Gastroesophageal sphincter (tissue), 4 donors: ENCODE results near the gene AK3. TPM values are rescaled to one million over a fixed set of nuclear protein-coding genes. Genes with fewer than 3 reads are reported as not detected.

Source experiments
- ATAC-seq: fragments of 150-250 bp; one replicate; pipeline ENCODE4 v1.9.1; 2016; ENCODE audit warnings: mild to moderate bottlenecking, moderate library complexity
- H3K27ac ChIP-seq, 4 donors: fragments of 200-600 bp; sonication (generic) in 3 of 4; 1 replicate in 3 of 4; 2 replicates in 1 of 4; pipeline ENCODE4 v1.5.1; 2016 to 2019
- H3K27me3 ChIP-seq: fragments of 200-600 bp; sonication (generic); one replicate; pipeline ENCODE4 v1.5.1; 2019
- H3K36me3 ChIP-seq, 2 donors: fragments of 200-600 bp; sonication (generic); one replicate each; pipeline ENCODE4 v1.5.1; 2019; ENCODE audit warnings: control low read depth in 1 of 2
- H3K4me1 ChIP-seq, 3 donors: fragments of 200-600 bp; sonication (generic); 1 replicate in 2 of 3; 2 replicates in 1 of 3; pipeline ENCODE4 v1.5.1; 2016 to 2019; ENCODE audit warnings: control low read depth in 2 of 3
- H3K4me3 ChIP-seq, 2 donors: fragments of 200-600 bp; sonication (generic); one replicate each; pipeline ENCODE4 v1.5.1; 2019; ENCODE audit warnings: mild to moderate bottlenecking in 1 of 2, moderate library complexity in 1 of 2
- H3K9me3 ChIP-seq, 3 donors: fragments of 200-600 bp; sonication (generic); one replicate each; pipeline ENCODE4 v1.5.1; 2017 to 2019; ENCODE audit warnings: control low read depth in 2 of 3
- CTCF ChIP-seq, 4 experiments: fragments of 200-600 bp in 2 of 4; fragments of 450-650 bp in 2 of 4; sonication (generic) in 1 of 4; IDR thresholded peaks; one replicate each; pipeline ENCODE4 v1.5.1; 2017 to 2019; ENCODE audit warnings: antibody characterized with exemption in 4 of 4, mild to moderate bottlenecking in 2 of 4, moderate library complexity in 2 of 4
- EP300 ChIP-seq: sonication (generic); formaldehyde crosslinking; IDR thresholded peaks from one replicate; pipeline ENCODE4 v1.6.1; 2017; ENCODE audit warnings: antibody characterized with exemption, mild to moderate bottlenecking
- POLR2A ChIP-seq, 2 donors: fragments of 450-650 bp; IDR thresholded peaks; one replicate each; pipeline ENCODE4 v1.6.1; 2017; ENCODE audit warnings: antibody characterized with exemption in 2 of 2, mild to moderate bottlenecking in 2 of 2, moderate library complexity in 1 of 2
- POLR2AphosphoS5 ChIP-seq: sonication (generic); formaldehyde crosslinking; IDR thresholded peaks from one replicate; pipeline ENCODE4 v1.6.1; 2017; ENCODE audit warnings: antibody characterized with exemption
- WGBS, 2 donors: methylation state at CpG; one replicate each; pipeline ENCODE4 v1.1.5; 2018; ENCODE audit warnings: low coverage in 1 of 2; 5-methylcytosine and 5-hydroxymethylcytosine counted together
- total RNA-seq, 4 donors: library from RNA; depleted of rRNA; stranded (reverse); fragments of >200 nt; gene quantifications; one replicate each; pipeline ENCODE4 v1.1.0, GENCODE V29; 2016

The AK3 gene
- total RNA-seq, 4 donors from 2014 or later = 104 to 139 (median 119) TPM

GRCh38 chr9:4748612-4749011, 7.6 kb upstream of the AK3 start:
- no peak for TF ChIP-seq CTCF (IDR thresholded peaks at IDR 0.05)
- TF ChIP-seq EP300 = no peak
- no peak for TF ChIP-seq POLR2AphosphoS5
- TF ChIP-seq POLR2A (IDR thresholded peaks at IDR 0.05) = no peak
- WGBS, 2 donors = 88 to 100% methylated on average over 1 to 2 of the region's 5 CpGs
- no peak for ATAC-seq

GRCh38 chr9:4746278-4747030, 5.5 kb upstream of the AK3 start:
- WGBS, 2 donors = 83 to 89% methylated on average over 1 to 2 of the region's 2 CpGs
- Histone ChIP-seq H3K4me3 (no peak overlapping the region), H3K4me1 (peaks cover 0 to 13% (median 0%) of the 10 kb centered on the region in 3 donors), H3K27ac (no peak overlapping the region), H3K9me3 (no peaks in the 10 kb centered on the region), H3K36me3 (no peaks in the 10 kb centered on the region), H3K27me3 (no peaks in the 10 kb centered on the region)
- no peak for ATAC-seq
- no peak for TF ChIP-seq EP300
- TF ChIP-seq POLR2A (IDR thresholded peaks at IDR 0.05) = no peak
- no peak for TF ChIP-seq CTCF (IDR thresholded peaks at IDR 0.05)
- TF ChIP-seq POLR2AphosphoS5 = no peak

More at GRCh38 chr9:4748612-4749011, 7.6 kb upstream of the AK3 start:
- no peaks in the 10 kb centered on the region for H3K36me3 ChIP-seq
- no peaks in the 10 kb centered on the region for H3K9me3 ChIP-seq
- H3K27ac ChIP-seq = no peak overlapping the region
- no peaks in the 10 kb centered on the region for H3K4me1 ChIP-seq
- H3K4me3 ChIP-seq = no peak overlapping the region
- H3K27me3 ChIP-seq = no peaks in the 10 kb centered on the region

- Histone ChIP-seq H3K4me1 (peaks cover 0 to 33% (median 11%) of the 10 kb centered on the region in 3 donors), H3K36me3 (no peaks in the 10 kb centered on the region), H3K27ac (no peak overlapping the region), H3K27me3 (no peaks in the 10 kb centered on the region), H3K9me3 (no peaks in the 10 kb centered on the region), H3K4me3 (no peak overlapping the region)
- ATAC-seq = no peak
- 68 to 76% methylated on average over 4 to 5 of the region's 5 CpGs for WGBS, 2 donors
- TF ChIP-seq POLR2A (IDR thresholded peaks at IDR 0.05) (no peak), POLR2AphosphoS5 (no peak), EP300 (no peak), CTCF (IDR thresholded peaks at IDR 0.05) (no peak)
These were observed 2.3 kb upstream of the AK3 start for GRCh38 chr9:4743131-4743875.

- peaks cover 0 to 43% (median 11%) of the 10 kb centered on the region in 3 donors for H3K4me1 ChIP-seq
- 44 to 48% methylated on average over 2 to 3 of the region's 3 CpGs for WGBS, 2 donors
- no peaks in the 10 kb centered on the region for H3K27me3 ChIP-seq
- TF ChIP-seq CTCF (IDR thresholded peaks at IDR 0.05) (no peak), EP300 (no peak)
- no peaks in the 10 kb centered on the region for H3K36me3 ChIP-seq
- no peak for ATAC-seq
- H3K4me3 ChIP-seq = peak overlapping the region in 1 of 2 donors; percentile 93
- H3K27ac ChIP-seq = peak overlapping the region; percentile 65 to 97 (median 96)
- no peaks in the 10 kb centered on the region for H3K9me3 ChIP-seq
These were observed 1.2 kb upstream of the AK3 start for GRCh38 chr9:4742246-4742645.
